Fibroblast of lung (primary cell): Measurements from ENCODE around the gene TRIM6.

Experiments
- EZH2 ChIP-seq: IDR thresholded peaks from 2 replicates; pipeline ENCODE4 v1.5.1; 2012; ENCODE audit warnings: low read length, control low read depth, mild to moderate bottlenecking; ENCODE audit errors: missing control alignments
- TF ChIP-seq, protein P1 (sequence below), 2 donors: IDR thresholded peaks in 1 of 2; conservative IDR thresholded peaks in 1 of 2; 1 replicate in 1 of 2; 2 replicates in 1 of 2; pipeline ENCODE4 v1.5.1; 2011 to 2012; ENCODE audit warnings: low read length in 2 of 2, control low read depth in 1 of 2, inconsistent platforms in 1 of 2, low read depth in 1 of 2, mild to moderate bottlenecking in 1 of 2

DNA sequence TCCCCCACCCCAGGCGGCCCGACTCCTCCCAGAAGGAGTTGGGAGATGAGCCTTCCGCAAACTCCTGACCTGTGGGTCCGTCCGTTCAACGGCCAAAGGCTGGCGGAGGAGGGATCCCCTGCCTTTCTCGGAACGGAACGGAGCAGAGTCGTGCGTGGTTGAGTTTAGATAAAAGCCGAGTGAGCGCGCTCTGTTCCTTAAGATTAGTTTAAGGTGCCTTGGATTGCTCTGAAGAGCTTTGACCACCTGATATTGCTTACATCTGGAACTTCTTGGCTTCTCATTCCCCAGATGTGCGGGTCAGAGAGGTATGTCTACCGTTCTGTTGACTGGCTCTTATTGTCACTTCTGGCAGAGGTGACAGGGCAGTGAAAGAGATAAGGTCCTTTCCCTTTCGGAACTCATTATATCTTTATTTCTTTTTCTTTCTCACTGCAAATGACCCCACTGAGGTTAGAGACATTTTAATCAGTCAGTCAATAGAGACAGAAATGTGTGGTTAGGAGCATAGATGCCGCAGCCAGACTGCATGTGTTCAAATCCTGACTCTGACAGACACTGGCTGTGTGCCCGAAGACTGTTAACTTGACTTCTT is at the start of gene TRIM6:
- TF ChIP-seq, protein P1, sequence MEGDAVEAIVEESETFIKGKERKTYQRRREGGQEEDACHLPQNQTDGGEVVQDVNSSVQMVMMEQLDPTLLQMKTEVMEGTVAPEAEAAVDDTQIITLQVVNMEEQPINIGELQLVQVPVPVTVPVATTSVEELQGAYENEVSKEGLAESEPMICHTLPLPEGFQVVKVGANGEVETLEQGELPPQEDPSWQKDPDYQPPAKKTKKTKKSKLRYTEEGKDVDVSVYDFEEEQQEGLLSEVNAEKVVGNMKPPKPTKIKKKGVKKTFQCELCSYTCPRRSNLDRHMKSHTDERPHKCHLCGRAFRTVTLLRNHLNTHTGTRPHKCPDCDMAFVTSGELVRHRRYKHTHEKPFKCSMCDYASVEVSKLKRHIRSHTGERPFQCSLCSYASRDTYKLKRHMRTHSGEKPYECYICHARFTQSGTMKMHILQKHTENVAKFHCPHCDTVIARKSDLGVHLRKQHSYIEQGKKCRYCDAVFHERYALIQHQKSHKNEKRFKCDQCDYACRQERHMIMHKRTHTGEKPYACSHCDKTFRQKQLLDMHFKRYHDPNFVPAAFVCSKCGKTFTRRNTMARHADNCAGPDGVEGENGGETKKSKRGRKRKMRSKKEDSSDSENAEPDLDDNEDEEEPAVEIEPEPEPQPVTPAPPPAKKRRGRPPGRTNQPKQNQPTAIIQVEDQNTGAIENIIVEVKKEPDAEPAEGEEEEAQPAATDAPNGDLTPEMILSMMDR (conservative IDR thresholded peaks at IDR 0.05 in 1 of 2, IDR thresholded peaks at IDR 0.05 in 1 of 2; ENCODE audit: low read depth in 1 of 2, low read length in 2 of 2): no peak
- no peak for TF ChIP-seq EZH2
